Stimulated activated CD8-positive, alpha-beta memory T cell treated with anti-CD3 and anti-CD28 coated beads, Interleukin-15, amount 100 ng/mL, for 1 hour (primary cell): ENCODE data around the gene GP2.
"Not testable (repeated sequence)": the region's sequence is repeated elsewhere in the genome, so short reads cannot be mapped to it uniquely, and the experiment has no call there.

Experiments used
- DNase-seq: peaks from one replicate; pipeline ENCODE4 v3.0.0-alpha.2; 2020; ENCODE audit warnings: low read depth

Gene GP2

GRCh38 chr16:20325005-20325404 is 2.3 kb downstream of the GP2 start:
- DNase-seq, result no peak

DNA sequence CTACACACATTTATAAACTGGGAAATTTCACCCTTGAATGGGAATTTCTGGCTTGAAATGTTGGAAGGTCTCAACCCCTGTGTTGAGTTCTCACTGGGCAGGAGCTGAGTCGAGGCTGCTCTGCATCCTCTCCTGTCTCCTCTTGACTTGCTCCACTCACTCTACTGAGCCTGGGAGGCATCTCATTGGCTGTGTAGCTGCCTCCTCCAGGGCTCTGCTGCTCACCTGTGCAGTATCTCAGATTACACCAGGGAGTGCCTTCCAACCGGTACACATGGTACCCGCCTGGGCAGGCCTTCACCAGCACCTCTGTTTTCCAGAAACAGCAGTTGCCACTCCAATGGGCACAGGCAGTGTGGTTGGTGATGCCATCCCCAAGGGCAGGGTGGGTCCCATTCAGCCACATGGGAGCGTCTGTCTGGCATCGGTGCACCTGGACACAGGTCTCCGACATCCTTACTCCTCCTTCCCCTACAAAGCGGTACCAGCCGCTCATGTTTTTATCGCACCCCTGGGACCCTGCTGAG is 3.7 kb downstream of the GP2 start:
- DNase-seq, result no peak

DNA sequence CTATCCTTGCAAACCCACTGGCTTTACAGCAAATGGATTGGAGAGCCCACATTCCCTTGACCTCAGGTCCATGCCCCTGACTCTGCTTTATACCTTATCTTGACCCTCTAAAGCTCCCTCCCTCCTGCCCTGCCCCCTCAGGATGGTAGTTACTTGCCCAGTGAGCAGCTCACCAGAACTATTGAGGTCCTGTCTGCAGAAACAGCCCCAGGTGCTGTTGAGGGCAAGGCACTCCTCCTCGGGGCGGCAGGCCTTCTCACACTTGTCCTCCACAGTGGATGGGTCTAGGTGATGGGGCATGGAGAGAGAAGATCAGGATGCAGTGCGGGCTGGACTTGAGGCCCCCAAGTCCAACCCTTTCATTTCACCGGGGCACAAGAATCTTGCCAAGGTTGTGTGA is 4.6 kb downstream of the GP2 start:
- no peak for DNase-seq

DNA sequence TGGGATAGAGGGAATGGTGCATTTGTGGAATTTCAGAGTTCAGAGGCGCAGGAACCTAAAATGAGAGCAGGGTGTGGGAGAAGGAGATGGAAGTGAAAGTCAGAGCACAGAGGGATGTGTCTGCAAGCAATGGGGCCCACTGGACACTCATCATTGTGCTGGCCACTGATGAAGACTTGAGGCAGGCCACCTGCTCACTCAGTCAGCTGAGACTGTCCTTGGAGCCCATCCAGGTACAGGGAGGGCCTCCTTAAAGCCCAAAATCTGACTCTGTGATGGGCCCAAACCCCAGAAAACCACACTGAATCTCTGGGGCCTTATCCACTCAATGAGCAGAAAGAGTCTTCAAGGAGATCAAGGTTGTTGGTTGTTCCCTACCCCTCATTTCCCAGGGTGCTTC is 5.6 kb downstream of the GP2 start:
- no peak for DNase-seq

DNA sequence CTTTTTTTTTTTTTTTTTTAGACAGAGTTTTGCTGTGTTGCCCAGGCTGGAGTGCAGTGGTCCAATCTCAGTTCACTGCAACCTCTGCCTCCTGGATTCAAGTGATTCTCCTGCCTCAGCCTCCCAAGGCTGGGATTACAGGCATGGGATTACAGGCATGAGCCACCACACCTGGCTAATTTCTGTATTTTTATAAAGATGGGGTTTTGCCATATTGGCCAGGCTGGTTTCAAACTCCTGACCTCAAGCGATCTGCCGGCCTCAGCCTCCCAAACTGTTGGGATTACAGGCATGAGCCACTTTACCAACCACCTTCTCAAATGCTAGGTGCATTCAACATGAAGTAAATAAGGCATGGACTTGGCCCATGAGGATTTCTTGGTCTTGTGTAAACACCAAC is 6.3 kb downstream of the GP2 start:
- not testable (repeated sequence) for DNase-seq

DNA sequence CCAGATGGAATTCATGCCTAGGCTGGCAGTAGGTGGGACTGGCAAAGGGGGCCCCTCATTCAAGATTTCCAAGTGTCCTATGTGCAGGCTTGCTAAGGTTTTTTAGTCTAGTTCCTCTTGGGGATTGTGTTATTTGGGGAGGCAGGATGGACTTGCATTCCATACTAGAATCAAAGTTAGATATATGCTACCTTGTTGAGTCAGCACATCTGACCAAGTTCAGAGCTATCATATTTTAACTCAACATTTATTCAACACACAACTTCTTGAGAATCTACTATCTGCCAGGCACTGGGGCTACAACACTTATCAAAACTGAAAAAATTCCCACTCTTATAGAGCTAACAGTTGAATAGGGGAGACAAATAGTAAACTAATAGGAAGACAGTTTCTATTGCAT is 6.7 kb downstream of the GP2 start:
- DNase-seq, result no peak

DNA sequence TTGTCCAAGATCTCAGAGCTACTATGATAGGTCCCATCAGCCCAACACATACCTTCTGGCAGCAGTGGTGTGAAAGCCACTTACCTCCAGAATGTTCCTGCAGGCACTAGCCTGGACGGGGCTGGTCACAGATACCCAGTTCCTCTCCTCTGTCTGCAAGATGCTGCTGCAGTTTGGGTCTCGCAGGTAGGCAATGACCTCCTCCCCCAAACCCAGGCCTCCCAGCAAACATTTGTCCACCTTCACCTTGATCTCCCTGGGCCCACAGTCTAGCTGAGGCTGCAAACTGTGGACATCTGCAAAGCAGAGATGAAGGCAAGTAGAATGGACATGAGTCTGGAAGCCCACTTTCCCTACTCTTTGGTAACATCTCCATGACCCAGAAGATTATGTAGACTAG is 7.1 kb downstream of the GP2 start:
- DNase-seq, result no peak

DNA sequence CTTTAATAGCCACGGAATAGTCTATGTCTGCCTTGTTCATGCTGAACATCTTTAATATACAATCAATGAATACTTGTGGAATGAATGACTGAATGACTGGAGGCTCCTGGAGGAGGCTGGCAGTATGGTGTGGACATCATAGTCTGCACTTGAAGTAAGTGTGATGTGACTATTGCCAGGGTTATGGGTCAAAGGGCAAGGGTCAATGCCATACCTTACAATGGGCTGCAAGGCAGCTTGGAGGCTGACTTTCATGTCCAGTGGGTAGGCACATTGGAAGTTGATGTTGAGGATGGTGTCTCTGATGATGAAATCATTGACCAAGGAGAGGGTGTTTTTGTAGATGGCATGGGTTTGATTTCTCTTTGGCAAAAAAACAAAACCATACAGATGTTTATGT is 7.9 kb downstream of the GP2 start:
- DNase-seq, result no peak

GRCh38 chr16:20318437-20318836 is 8.9 kb downstream of the GP2 start:
- DNase-seq, result no peak

GRCh38 chr16:20318006-20318405 is 9.3 kb downstream of the GP2 start:
- no peak for DNase-seq

GRCh38 chr16:20317117-20317516 is 10.2 kb downstream of the GP2 start:
- no peak for DNase-seq

- no peak for DNase-seq
These were observed 10.6 kb downstream of the GP2 start for GRCh38 chr16:20316715-20317114.

- DNase-seq, result no peak
These were observed 11.5 kb downstream of the GP2 start for GRCh38 chr16:20315764-20316163.

GRCh38 chr16:20314575-20314974 is 12.7 kb downstream of the GP2 start:
- DNase-seq, result no peak

DNA sequence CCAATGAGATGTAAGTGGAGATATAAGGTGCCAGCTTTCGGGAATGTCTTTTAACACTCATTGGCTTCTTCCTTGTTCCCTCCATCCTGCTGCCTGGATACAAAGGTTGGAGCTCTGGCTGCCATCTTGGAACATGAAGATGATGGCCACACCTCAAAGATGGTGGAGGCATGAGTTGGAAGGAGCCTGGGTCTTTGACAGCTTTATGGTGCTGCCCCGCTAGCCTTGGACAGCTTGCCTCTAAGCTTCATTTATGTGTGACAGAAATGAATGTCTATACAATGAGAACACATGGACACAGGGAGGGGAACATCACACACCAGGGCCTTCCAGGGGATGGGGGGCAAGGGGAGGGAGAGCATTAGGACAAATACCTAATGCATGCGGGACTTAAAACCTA is 13.6 kb downstream of the GP2 start:
- DNase-seq, result no peak

- DNase-seq, result not testable (repeated sequence)
These were observed 14.7 kb downstream of the GP2 start for GRCh38 chr16:20312536-20313095.

DNA sequence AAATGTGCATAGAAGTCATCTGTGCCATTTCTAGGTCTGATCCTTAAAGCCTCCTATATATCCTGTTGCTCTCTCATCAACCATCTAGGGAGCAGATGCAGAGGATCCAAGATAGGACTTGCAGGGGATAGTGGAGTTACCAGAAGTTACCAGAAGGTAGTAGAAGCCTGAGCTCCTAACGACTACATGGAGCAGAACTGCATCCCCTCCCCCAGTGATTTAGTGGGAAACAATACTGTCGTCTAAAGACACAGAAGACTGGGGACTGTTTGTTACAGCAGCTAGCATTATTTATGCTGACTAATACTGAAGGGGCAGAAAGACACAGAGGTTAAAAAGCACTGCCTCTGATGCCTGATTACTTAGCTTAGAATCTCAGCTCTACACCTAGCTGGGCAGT is 15.8 kb downstream of the GP2 start:
- DNase-seq, result no peak

GRCh38 chr16:20310421-20311395 is 16.6 kb downstream of the GP2 start:
- DNase-seq, result no peak

DNA sequence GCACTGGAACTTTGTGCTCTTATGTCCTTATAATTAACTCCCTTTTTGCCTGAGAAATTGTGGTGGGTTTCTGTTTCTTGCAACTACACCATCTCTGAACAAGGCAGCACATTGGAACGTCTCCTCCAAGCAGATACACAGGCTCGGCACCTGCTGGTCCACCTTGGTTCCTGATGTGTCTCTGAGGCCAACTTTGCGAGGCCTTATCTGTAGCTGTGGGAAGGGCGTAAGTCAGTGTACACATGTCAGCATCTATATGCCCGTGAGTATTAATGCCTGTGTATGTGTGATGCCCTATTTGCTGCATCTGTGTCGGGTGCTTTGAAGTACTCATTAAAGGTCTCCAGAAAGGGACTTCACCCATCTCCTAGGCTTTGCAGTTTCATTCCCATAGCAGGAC is 17.5 kb downstream of the GP2 start:
- DNase-seq, result no peak

DNA sequence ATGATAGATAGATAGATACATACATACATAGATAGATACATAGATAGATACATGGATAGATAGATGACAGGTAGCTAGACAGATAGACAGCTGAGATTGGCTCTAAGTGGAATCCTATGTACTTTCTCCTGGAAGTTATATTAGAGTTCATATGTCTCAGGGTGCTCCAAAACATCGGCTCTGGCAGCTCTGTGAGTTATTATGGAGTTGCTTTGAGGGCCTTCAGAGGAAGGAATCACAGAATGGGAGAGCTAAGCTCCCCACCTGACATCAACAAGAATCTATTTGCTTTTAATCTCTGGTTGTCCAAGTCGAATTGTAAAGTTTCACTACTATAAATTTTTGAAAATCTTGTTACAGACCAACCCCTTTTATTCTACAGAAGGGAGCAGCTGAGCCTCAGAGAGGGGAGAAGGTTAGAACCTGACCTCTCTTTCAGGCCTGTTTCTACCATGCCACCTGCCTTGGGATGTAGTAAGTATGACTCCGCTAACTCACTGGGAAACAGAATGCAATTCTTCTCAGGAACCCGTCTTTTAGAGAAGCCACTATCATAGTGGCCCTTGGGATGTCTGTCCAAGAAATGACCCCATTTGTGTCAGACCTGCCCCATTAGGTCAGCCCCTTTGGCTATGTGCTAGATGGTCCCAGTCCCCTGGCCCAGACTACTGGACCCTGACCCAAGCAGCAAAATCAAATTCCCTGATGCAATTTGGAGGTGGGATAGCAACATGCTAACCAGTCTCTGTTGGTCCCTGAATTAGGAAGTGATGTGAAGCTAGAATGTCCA is 18.3 kb downstream of the GP2 start:
- no peak for DNase-seq

GRCh38 chr16:20308266-20308665 is 19.0 kb downstream of the GP2 start:
- no peak for DNase-seq

GRCh38 chr16:20307791-20308190 is 19.5 kb downstream of the GP2 start:
- no peak for DNase-seq

DNA sequence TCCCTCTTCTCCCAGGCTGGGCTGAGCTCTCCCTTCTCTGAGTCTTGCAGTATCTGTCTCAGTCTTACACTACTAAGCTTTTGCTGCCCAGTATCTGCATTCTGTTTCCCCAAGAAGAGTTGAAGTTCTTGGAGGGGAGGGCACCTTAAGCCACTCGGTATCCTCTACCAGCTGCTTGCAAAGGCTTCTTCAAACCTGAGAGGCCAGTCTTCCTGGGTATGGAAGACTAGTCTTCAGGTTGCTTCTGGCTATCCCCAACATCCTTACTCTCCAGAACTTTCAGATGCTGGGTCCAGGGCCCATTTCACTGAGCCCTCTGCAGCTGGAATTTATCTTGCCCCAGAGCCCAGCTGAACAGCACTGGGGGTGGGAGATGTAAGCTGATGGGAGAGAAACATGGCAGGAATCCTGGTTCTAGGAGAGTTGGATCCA is 20.1 kb downstream of the GP2 start:
- no peak for DNase-seq
